K562 (cell line): ENCODE results near the gene IL23A. TPM values are rescaled to one million over a fixed set of nuclear protein-coding genes. Genes with fewer than 3 reads are reported as not detected.

Source experiments
- ATAC-seq: fragments of 200-7000 bp; cut with Tn5 transposase; 3 replicates; pipeline ENCODE4 v1.9.1; 2020; ENCODE audit warnings: moderate library complexity
- BruUV-seq: library from RNA; stranded (reverse); fragments of 400-500 nt; replicated peaks from 2 replicates; lab custom pipeline; 2021; lab: Mats Ljungman, UMichigan
- CTCF ChIA-PET: fragments of 300-600 bp; formaldehyde crosslinking; extraction: SDS; loops from one replicate; lab custom pipeline; 2021; ENCODE audit warnings: low intra/inter-chr PET ratio; lab: Yijun Ruan, JAX
- POLR2A ChIA-PET: fragments of 300-600, 350-650 bp; sonication (Branson Sonifier 250); formaldehyde crosslinking; extraction: SDS; loops from one replicate; lab custom pipeline; 2021; ENCODE audit warnings: antibody characterized with exemption, inconsistent platforms; lab: Yijun Ruan, JAX
- DNase-seq, 4 experiments: peaks; one replicate each; pipeline versions ENCODE4 v3.0.0 to v3.0.0-alpha.2; 2011 to 2018; ENCODE audit warnings: low spot score in 3 of 4, mixed read lengths in 3 of 4; ENCODE audit errors: extremely low read depth in 1 of 4
- FAIRE-seq: peaks from 2 replicates; lab custom pipeline; 2011; peaks lifted over from hg19 to GRCh38; lab: Jason Lieb, UNC
- H2AFZ ChIP-seq: 2 replicates; pipeline ENCODE4 v1.6.0; 2011; ENCODE audit warnings: low read depth, low read length, control low read depth, inconsistent platforms
- H3K27ac ChIP-seq: fragments of 200-600 bp; 3 replicates; pipeline ENCODE4 v1.8.0; 2011; ENCODE audit warnings: low read depth, mild to moderate bottlenecking, control low read depth, inconsistent platforms, low read length, moderate library complexity, mixed read lengths; ENCODE audit errors: extremely low read depth
- H3K27me3 ChIP-seq, 2 experiments: fragments of 300-600 bp in 1 of 2; 2 replicates in 1 of 2; 3 replicates in 1 of 2; pipeline versions ENCODE4 v1.6.0 to v1.8.0; 2011; ENCODE audit warnings: inconsistent platforms in 2 of 2, low read length in 2 of 2, mild to moderate bottlenecking in 1 of 2, mixed read lengths in 1 of 2, moderate library complexity in 1 of 2; ENCODE audit not compliant: control insufficient read depth in 2 of 2, insufficient read depth in 2 of 2
- H3K36me3 ChIP-seq: fragments of 300-600 bp; 3 replicates; pipeline ENCODE4 v1.8.0; 2011; ENCODE audit warnings: mild to moderate bottlenecking, low read length, inconsistent platforms; ENCODE audit not compliant: control insufficient read depth, insufficient read depth
- H3K4me1 ChIP-seq, 2 experiments: fragments of 200-600 bp in 1 of 2; replicated peaks in 1 of 2; 2 replicates in 1 of 2; 3 replicates in 1 of 2; pipeline versions ENCODE4 v1.5.1 to v1.8.0; 2011; ENCODE audit warnings: inconsistent platforms in 2 of 2, low read length in 2 of 2, mild to moderate bottlenecking in 1 of 2, mixed read lengths in 1 of 2, moderate library complexity in 1 of 2; ENCODE audit not compliant: control insufficient read depth in 2 of 2, insufficient read depth in 2 of 2
- H3K4me2 ChIP-seq: 2 replicates; pipeline ENCODE4 v1.6.1; 2011; ENCODE audit warnings: low read length, control low read depth, inconsistent platforms, mixed read lengths; ENCODE audit not compliant: insufficient read depth
- H3K4me3 ChIP-seq: fragments of 200-600 bp; sonication (generic), shearing (Covaris generic); 2 replicates; pipeline ENCODE4 v1.5.1; 2016; ENCODE audit warnings: control low read depth, inconsistent platforms
- H3K79me2 ChIP-seq: fragments of 200-600 bp; 3 replicates; pipeline ENCODE4 v1.8.0; 2011; ENCODE audit warnings: low read length, inconsistent platforms; ENCODE audit not compliant: control insufficient read depth, insufficient read depth
- H3K9ac ChIP-seq, 2 experiments: 2 replicates each; pipeline versions ENCODE4 v1.6.0 to v1.6.1; 2011; ENCODE audit warnings: low read depth in 2 of 2, low read length in 2 of 2, control low read depth in 1 of 2, inconsistent platforms in 1 of 2, mild to moderate bottlenecking in 1 of 2, mixed read lengths in 1 of 2; ENCODE audit not compliant: insufficient read depth in 1 of 2
- H3K9me1 ChIP-seq: one replicate; pipeline ENCODE4 v1.6.0; 2011; ENCODE audit warnings: inconsistent platforms, mild to moderate bottlenecking, low read length, moderate library complexity; ENCODE audit not compliant: control insufficient read depth, insufficient read depth
- H3K9me3 ChIP-seq: replicated peaks from 2 replicates; pipeline ENCODE4 v1.5.1; 2011; ENCODE audit warnings: low read depth, low read length, inconsistent platforms; ENCODE audit not compliant: control insufficient read depth, insufficient read depth
- H4K20me1 ChIP-seq: replicated peaks from 2 replicates; pipeline ENCODE4 v1.6.1; 2011; ENCODE audit warnings: low read length, inconsistent platforms, mixed read lengths; ENCODE audit not compliant: control insufficient read depth, insufficient read depth
- BCOR ChIP-seq: fragments of 450-650 bp; IDR thresholded peaks from 2 replicates; pipeline ENCODE4 v1.6.1; 2016
- CEBPB ChIP-seq: fragments of 450-650 bp; IDR thresholded peaks from 2 replicates; pipeline ENCODE4 v1.6.1; 2016; ENCODE audit warnings: missing genetic modification characterization, missing compliant biosample characterization
- HCFC1 ChIP-seq: IDR thresholded peaks from 2 replicates; pipeline ENCODE4 v1.6.1; 2012; ENCODE audit warnings: low read depth, low read length, improper control_type of control experiment
- WGBS: fragments of 100-300 bp; shearing (Covaris generic); methylation state at CpG from one replicate; pipeline ENCODE4 v1.1.6; 2016; ENCODE audit warnings: low coverage, mixed read lengths; ENCODE audit not compliant: insufficient coverage; ENCODE audit errors: missing lambda C conversion rate; 5-methylcytosine and 5-hydroxymethylcytosine counted together
- in situ Hi-C: fragments of 300-500 bp; cut with MboI; formaldehyde crosslinking; loops from 4 replicates; pipeline ENCODE4 v1.15.0; 2018; ENCODE audit warnings: inconsistent platforms, mixed read lengths
- intact Hi-C: fragments of 100-400 bp; cut with micrococcal nuclease; formaldehyde crosslinking; loops from 2 replicates; pipeline ENCODE4 v1.14.2; 2022
- polyA plus RNA-seq, 8 experiments: library from polyadenylated mRNA; depleted of rRNA in 4 of 8; stranded (reverse) in 5 of 8; unstranded in 3 of 8; fragments of >200 nt; fragmentation: Nextera tagmentation in 2 of 8; fragmentation: Illumina TruSeq in 1 of 8; extraction: Ambion mirVana in 2 of 8; extraction: Trizol in 1 of 8; gene quantifications; 2 replicates each; pipeline versions ENCODE4 v1.2.1 to v1.2.3, GENCODE V29; 2011 to 2014; ENCODE audit warnings: inconsistent platforms in 1 of 8, missing spikeins in 1 of 8
- total RNA-seq, 7 experiments: library from RNA; depleted of rRNA in 6 of 7; stranded (reverse); fragments of >200 nt in 6 of 7; fragmentation: Illumina TruSeq in 2 of 7; extraction: Trizol in 2 of 7; gene quantifications; 2 replicates each; pipeline versions ENCODE4 v1.2.1 to v1.2.3, GENCODE V29; 2011 to 2021; ENCODE audit warnings: low replicate concordance in 1 of 7
- TF ChIP-seq, protein P1 (sequence below): sonication (generic); formaldehyde crosslinking; IDR thresholded peaks from 2 replicates; pipeline ENCODE4 v1.8.1; 2022; ENCODE audit warnings: missing genetic modification reagents
- TF ChIP-seq, protein P2 (sequence below): sonication (generic); formaldehyde crosslinking; IDR thresholded peaks from 2 replicates; pipeline ENCODE4 v1.8.1; 2023; ENCODE audit warnings: mild to moderate bottlenecking, missing genetic modification reagents

IL23A gene
- total and polyA plus RNA-seq, 9 of the 15 experiments (the other 6 are each of a cell fraction or from before 2014, with no cell fraction given): 4.4 to 37.2 (median 9.6) TPM

DNA sequence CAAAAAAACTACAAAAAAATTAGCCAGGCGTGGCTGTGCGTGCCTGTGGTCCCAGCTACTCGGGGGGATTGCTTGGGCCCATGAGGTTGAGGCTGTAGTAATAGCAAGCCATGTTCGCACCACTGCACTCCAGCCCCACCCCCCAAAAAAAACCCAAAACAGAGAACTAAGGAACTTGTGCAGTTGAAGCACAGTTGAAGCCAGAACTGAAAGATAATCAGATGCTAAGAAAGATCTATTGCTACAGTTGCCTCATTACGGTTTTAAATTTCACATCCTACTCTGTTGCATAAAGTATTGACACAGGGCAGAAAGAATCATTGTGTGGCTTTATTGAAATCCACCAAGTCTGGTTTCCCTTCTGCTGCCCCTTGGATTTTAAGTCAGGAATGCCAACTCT lies 42.4 kb upstream of the IL23A start:
- WGBS: 84% methylated on average over 5 of the region's 5 CpGs
- Histone ChIP-seq H4K20me1 (peaks cover 5% of the 10 kb centered on the region; the same call in 1 of the 2 replicates), H3K9me1 (no peaks in the 10 kb centered on the region), H3K79me2 (peaks cover 86% of the 10 kb centered on the region), H3K4me3 (no peak overlapping the region), H3K27me3 (no peaks in the 10 kb centered on the region), H3K36me3 (peaks cover 68% of the 10 kb centered on the region), H3K27ac (peak overlapping the region; percentile 11; the same call in 1 of the 3 replicates), H2AFZ (no peak overlapping the region), H3K4me1 (peaks cover 13 to 31% of the 10 kb centered on the region in 2 experiments; a peak in 4 of 5 replicates), H3K9ac (no peak overlapping the region), H3K4me2 (peak overlapping the region; percentile 10; the same call in 1 of the 2 replicates), H3K9me3 (no peaks in the 10 kb centered on the region)
- no peak for ATAC-seq
- BruUV-seq: no TSS peak
- DNase-seq: no peak
- ChIA-PET CTCF (interaction anchor here (0.6 kb wide), 1 partner anchor 181 kb away, joined by 3 read pairs; no protein-coding TSS in a partner anchor), POLR2A (interaction anchor here (0.7 kb wide), 1 partner anchor 543 kb away, joined by 3 read pairs; no protein-coding TSS in a partner anchor)
- intact Hi-C loops (no loop called here), in situ Hi-C loops (no loop called here)
- no peak for FAIRE-seq
- TF ChIP-seq, protein P1, sequence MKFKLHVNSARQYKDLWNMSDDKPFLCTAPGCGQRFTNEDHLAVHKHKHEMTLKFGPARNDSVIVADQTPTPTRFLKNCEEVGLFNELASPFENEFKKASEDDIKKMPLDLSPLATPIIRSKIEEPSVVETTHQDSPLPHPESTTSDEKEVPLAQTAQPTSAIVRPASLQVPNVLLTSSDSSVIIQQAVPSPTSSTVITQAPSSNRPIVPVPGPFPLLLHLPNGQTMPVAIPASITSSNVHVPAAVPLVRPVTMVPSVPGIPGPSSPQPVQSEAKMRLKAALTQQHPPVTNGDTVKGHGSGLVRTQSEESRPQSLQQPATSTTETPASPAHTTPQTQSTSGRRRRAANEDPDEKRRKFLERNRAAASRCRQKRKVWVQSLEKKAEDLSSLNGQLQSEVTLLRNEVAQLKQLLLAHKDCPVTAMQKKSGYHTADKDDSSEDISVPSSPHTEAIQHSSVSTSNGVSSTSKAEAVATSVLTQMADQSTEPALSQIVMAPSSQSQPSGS (CRISPR knock-in tag): no peak
- 0 out of 2 replicates have a peak, but pooled peaks have one; percentile 25 for TF ChIP-seq CEBPB (tag)

DNA sequence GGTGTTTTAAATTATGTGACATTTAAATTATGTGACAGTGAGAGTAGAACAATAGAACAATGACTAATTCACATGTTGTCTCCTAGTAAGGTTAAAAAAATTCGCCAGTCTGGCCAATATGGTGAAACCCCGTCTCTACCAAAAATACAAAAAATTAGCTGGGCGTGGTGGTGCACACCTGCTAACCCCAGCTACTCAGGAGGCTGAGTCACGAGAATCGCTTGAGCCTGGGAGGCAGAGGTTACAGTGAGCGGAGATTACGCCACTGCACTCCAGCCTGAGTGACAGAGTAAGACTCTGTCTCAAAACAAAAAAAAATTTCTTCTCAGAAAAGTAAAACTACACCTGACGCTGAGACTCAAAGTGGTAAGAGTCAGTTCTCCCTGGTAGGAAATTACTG lies 41.3 kb upstream of the IL23A start:
- H3K9me1 ChIP-seq: no peaks in the 10 kb centered on the region
- no peaks in the 10 kb centered on the region for H3K27me3 ChIP-seq
- no peak overlapping the region for H3K9ac ChIP-seq
- DNase-seq: no peak
- in situ Hi-C loops: no loop called here
- no peak for ATAC-seq
- WGBS: 87% methylated on average over 8 of the region's 8 CpGs
- no peaks in the 10 kb centered on the region for H3K9me3 ChIP-seq
- BruUV-seq: no TSS peak
- ChIA-PET POLR2A (interaction anchor here (0.6 to 3.2 kb wide), 6 partner anchors 8 to 781 kb away, joined by 3 to 18 read pairs (median 4); partner anchors contain the start of genes NEMP1, PA2G4, RAB5B and STAT2), CTCF (interaction anchor here (0.7 kb wide), 1 partner anchor 167 kb away, joined by 3 read pairs; no protein-coding TSS in a partner anchor)
- no peak overlapping the region for H2AFZ ChIP-seq
- 0 out of 2 replicates have a peak overlapping the region, but pooled peaks have one; percentile 4 for H3K4me2 ChIP-seq
- peaks cover 79% of the 10 kb centered on the region for H3K79me2 ChIP-seq
- H3K4me1 ChIP-seq: peaks cover 22 to 42% of the 10 kb centered on the region in 2 experiments
- TF ChIP-seq, protein P2, sequence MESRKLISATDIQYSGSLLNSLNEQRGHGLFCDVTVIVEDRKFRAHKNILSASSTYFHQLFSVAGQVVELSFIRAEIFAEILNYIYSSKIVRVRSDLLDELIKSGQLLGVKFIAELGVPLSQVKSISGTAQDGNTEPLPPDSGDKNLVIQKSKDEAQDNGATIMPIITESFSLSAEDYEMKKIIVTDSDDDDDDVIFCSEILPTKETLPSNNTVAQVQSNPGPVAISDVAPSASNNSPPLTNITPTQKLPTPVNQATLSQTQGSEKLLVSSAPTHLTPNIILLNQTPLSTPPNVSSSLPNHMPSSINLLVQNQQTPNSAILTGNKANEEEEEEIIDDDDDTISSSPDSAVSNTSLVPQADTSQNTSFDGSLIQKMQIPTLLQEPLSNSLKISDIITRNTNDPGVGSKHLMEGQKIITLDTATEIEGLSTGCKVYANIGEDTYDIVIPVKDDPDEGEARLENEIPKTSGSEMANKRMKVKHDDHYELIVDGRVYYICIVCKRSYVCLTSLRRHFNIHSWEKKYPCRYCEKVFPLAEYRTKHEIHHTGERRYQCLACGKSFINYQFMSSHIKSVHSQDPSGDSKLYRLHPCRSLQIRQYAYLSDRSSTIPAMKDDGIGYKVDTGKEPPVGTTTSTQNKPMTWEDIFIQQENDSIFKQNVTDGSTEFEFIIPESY: peak; percentile 70; the same call in 1 of the 2 replicates
- TF ChIP-seq BCOR (0 out of 2 replicates have a peak, but pooled peaks have one; percentile 40), HCFC1 (no peak)
- no peak for FAIRE-seq
- H4K20me1 ChIP-seq: peaks cover 5% of the 10 kb centered on the region; the same call in 1 of the 2 replicates
- peaks cover 62% of the 10 kb centered on the region for H3K36me3 ChIP-seq
- no peak overlapping the region for H3K4me3 ChIP-seq
- no peak overlapping the region for H3K27ac ChIP-seq
- intact Hi-C loops: no loop called here
